GM12874 (cell line): ENCODE results near the gene NKX6-2.

Source experiments
- CTCF ChIP-seq: IDR thresholded peaks from 2 replicates; pipeline ENCODE4 v1.5.1; 2011; ENCODE audit warnings: low read depth, mild to moderate bottlenecking, control low read depth, low read length, moderate library complexity; ENCODE audit not compliant: insufficient read depth

The NKX6-2 gene

GRCh38 chr10:132737390-132738048, 48.4 kb downstream of the NKX6-2 start:
- TF ChIP-seq CTCF = no peak

GRCh38 chr10:132735923-132736391, 50.0 kb downstream of the NKX6-2 start:
- TF ChIP-seq CTCF = no peak

GRCh38 chr10:132735341-132735775, 50.6 kb downstream of the NKX6-2 start:
- TF ChIP-seq CTCF = no peak

GRCh38 chr10:132733926-132734325, 52.0 kb downstream of the NKX6-2 start:
- no peak for TF ChIP-seq CTCF
